CD4-positive, alpha-beta T cell (primary cell): ENCODE data around the gene FBRSL1. TPM values are rescaled to one million over a fixed set of nuclear protein-coding genes. Genes with fewer than 3 reads are reported as not detected.

ENCODE experiments used
- ATAC-seq: fragments of 200-7000 bp; cut with Tn5 transposase; one replicate; pipeline ENCODE4 v1.10.0; 2022; ENCODE audit warnings: mild to moderate bottlenecking; ENCODE audit not compliant: poor library complexity
- CTCF ChIA-PET: fragments of 350-600 bp; sonication (Branson Sonifier 250); formaldehyde crosslinking; loops from one replicate; lab custom pipeline; 2021; ENCODE audit warnings: antibody characterized with exemption, inconsistent platforms; lab: Charles Lee
- POLR2A ChIA-PET: fragments of 350-600 bp; sonication (Branson Sonifier 250); formaldehyde crosslinking; loops from one replicate; lab custom pipeline; 2021; ENCODE audit warnings: antibody characterized with exemption, inconsistent platforms; lab: Charles Lee
- DNase-seq, 14 experiments: peaks; one replicate each; pipeline ENCODE4 v3.0.0-alpha.2; 2013 to 2020; ENCODE audit warnings: mixed read lengths in 2 of 14
- H3K27ac ChIP-seq, 2 donors: one replicate each; pipeline versions ENCODE4 v1.5.1 to v1.7.0; 2013; ENCODE audit warnings: low read length in 2 of 2, low read depth in 1 of 2, mild to moderate bottlenecking in 1 of 2
- H3K27me3 ChIP-seq, 2 experiments: 1 replicate in 1 of 2; 2 replicates in 1 of 2; pipeline versions ENCODE4 v1.6.1 to v1.7.0; 2013; ENCODE audit warnings: low read length in 2 of 2, control low read depth in 1 of 2, mild to moderate bottlenecking in 1 of 2, moderate library complexity in 1 of 2; ENCODE audit not compliant: insufficient read depth in 2 of 2, control insufficient read depth in 1 of 2
- H3K36me3 ChIP-seq: one replicate; pipeline ENCODE4 v1.6.1; 2013; ENCODE audit warnings: low read length, control low read depth; ENCODE audit not compliant: insufficient read depth
- H3K4me1 ChIP-seq: one replicate; pipeline ENCODE4 v1.6.1; 2013; ENCODE audit warnings: low read length, control low read depth; ENCODE audit not compliant: insufficient read depth
- H3K4me3 ChIP-seq: one replicate; pipeline ENCODE4 v1.5.1; 2013; ENCODE audit warnings: mild to moderate bottlenecking, low read length, moderate library complexity
- H3K9me3 ChIP-seq, 2 experiments: 1 replicate in 1 of 2; 2 replicates in 1 of 2; pipeline versions ENCODE4 v1.6.1 to v1.7.0; 2013; ENCODE audit warnings: low read length in 2 of 2, mild to moderate bottlenecking in 2 of 2, control low read depth in 1 of 2, moderate library complexity in 1 of 2; ENCODE audit not compliant: control insufficient read depth in 1 of 2, insufficient read depth in 1 of 2
- H3K27ac Mint-ChIP-seq: one replicate; pipeline ENCODE4 v1.8.0; 2020; ENCODE audit warnings: mixed read lengths
- H3K27me3 Mint-ChIP-seq: one replicate; pipeline ENCODE4 v1.8.0; 2021; ENCODE audit warnings: mixed read lengths
- H3K36me3 Mint-ChIP-seq: one replicate; pipeline ENCODE4 v1.8.0; 2021; ENCODE audit warnings: low read depth, mixed read lengths
- H3K4me1 Mint-ChIP-seq: one replicate; pipeline ENCODE4 v1.8.0; 2021; ENCODE audit warnings: low read depth, mixed read lengths
- H3K4me3 Mint-ChIP-seq: one replicate; pipeline ENCODE4 v1.8.0; 2020; ENCODE audit warnings: mild to moderate bottlenecking, mixed read lengths
- H3K9me3 Mint-ChIP-seq: one replicate; pipeline ENCODE4 v1.8.0; 2020; ENCODE audit warnings: mixed read lengths
- intact Hi-C, 2 experiments: fragments of 100-400 bp; cut with DNase I in 1 of 2; cut with micrococcal nuclease in 1 of 2; formaldehyde crosslinking; loops; one replicate each; pipeline versions ENCODE4 v1.15.1 to v1.9.0; 2023 to 2025; cut with DNase I, micrococcal nuclease
- total RNA-seq, 174 experiments: library from RNA in 2 of 174; stranded (reverse) in 2 of 174; gene quantifications; one replicate each; pipeline ENCODE4 v1.2.3 and lab custom pipeline; 2021 to 2026
- TF ChIP-seq, protein P1 (sequence below): fragments of 200-600 bp; IDR thresholded peaks from one replicate; pipeline ENCODE4 v1.8.0; 2022; ENCODE audit warnings: antibody characterized with exemption, mild to moderate bottlenecking

FBRSL1 gene
- total RNA-seq, 2 experiments from 2014 or later, result 75.8 to 80.7 TPM

DNA sequence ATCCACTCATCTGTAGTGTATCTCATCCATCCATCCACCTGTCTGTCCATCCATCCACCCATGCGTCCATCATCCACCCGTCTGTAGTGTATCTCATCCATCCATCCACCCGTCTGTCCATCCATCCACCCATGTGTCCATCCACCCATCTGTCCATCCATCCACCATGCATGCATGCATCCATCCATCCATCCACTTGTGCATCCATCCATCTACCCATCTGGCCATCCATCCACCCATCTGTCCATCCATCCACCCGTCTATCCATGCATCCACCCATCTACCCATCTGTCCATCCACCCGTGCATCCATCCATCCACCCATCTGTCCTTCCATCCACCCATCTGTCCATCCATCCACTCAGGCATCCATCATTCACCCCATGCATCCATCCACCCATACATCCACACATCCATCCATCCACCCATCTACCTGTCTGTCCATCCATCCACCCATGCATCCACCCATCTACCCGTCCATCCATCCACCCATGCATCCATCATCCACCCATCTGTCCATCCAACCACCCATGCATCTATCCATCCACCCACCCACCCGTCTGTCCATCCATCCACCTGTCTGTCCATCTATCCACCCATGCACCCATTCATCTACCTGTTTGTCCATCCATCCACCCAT, 28.5 kb downstream of the FBRSL1 start:
- Mint-ChIP-seq H3K4me3 (no peak overlapping the region), H3K27ac (no peak overlapping the region)
- POLR2A ChIA-PET, result no interaction called here

DNA sequence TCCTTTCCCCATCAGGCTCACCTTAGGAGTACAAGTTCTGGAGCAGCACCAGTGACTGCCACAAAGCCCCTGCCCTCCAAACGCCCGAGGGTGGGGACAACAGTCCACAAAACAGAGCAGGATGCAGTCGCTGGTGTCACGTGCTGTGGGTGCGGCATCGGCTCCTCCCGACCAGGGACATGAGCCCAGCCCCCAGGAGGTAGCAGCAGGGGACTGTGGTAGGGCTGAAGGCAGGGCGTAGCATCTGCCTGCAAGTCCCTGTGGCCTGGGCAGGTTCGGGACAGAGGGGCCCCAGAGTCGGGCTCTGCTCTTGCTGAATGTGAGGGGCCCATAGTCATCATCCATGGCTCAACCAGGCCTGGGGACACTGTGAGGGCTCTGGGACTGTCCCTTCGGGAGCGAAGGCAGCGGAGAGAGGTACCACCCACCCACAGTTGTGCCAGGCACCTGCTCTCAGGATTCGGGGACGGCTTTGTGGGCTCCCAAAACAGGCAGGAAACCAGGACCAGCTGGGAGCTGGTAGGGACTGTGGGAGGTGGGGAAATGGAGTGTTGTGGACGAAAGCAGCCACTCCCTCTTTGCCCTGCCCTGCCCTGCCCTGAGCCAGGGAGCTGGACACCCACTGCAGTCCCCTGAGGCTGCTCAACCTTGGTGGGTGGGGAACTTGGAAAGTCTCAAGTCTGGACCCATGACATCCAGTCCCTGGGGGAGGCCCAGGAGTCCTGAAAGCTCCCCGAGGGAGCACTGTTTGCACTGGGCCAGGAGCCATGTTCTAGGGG, 30.7 kb downstream of the FBRSL1 start:
- H3K27ac ChIP-seq, result no peak overlapping the region
- Mint-ChIP-seq H3K27me3 (no peaks in the 10 kb centered on the region), H3K4me1 (peaks cover 11% of the 10 kb centered on the region), H3K27ac (no peak overlapping the region), H3K36me3 (peaks cover 52% of the 10 kb centered on the region), H3K4me3 (no peak overlapping the region), H3K9me3 (peaks cover 5% of the 10 kb centered on the region)
- CTCF ChIA-PET, result no interaction called here
- H3K4me3 ChIP-seq, result no peak overlapping the region
- POLR2A ChIA-PET, result no interaction called here
- intact Hi-C loops, result loop anchor here (2.0 to 5.0 kb wide), 2 partner anchors 50 to 368 kb away; no protein-coding TSS in a partner anchor
- DNase-seq (no peak), ATAC-seq (no peak)
- TF ChIP-seq, protein P1, sequence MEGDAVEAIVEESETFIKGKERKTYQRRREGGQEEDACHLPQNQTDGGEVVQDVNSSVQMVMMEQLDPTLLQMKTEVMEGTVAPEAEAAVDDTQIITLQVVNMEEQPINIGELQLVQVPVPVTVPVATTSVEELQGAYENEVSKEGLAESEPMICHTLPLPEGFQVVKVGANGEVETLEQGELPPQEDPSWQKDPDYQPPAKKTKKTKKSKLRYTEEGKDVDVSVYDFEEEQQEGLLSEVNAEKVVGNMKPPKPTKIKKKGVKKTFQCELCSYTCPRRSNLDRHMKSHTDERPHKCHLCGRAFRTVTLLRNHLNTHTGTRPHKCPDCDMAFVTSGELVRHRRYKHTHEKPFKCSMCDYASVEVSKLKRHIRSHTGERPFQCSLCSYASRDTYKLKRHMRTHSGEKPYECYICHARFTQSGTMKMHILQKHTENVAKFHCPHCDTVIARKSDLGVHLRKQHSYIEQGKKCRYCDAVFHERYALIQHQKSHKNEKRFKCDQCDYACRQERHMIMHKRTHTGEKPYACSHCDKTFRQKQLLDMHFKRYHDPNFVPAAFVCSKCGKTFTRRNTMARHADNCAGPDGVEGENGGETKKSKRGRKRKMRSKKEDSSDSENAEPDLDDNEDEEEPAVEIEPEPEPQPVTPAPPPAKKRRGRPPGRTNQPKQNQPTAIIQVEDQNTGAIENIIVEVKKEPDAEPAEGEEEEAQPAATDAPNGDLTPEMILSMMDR, result no peak
- H3K27me3 ChIP-seq, result no peaks in the 10 kb centered on the region
- peaks cover 0 to 21% of the 10 kb centered on the region in 2 experiments for H3K9me3 ChIP-seq
- peaks cover 15% of the 10 kb centered on the region for H3K36me3 ChIP-seq
- peaks cover 21% of the 10 kb centered on the region for H3K4me1 ChIP-seq

More for the DNA sequence above, 28.5 kb downstream of the FBRSL1 start:
- CTCF ChIA-PET, result no interaction called here
- DNase-seq (no peak), ATAC-seq (no peak)
- H3K9me3 Mint-ChIP-seq, result peaks cover 5% of the 10 kb centered on the region
- H3K36me3 ChIP-seq, result peaks cover 21% of the 10 kb centered on the region
- intact Hi-C loops, result no loop called here
- H3K4me3 ChIP-seq, result no peak overlapping the region
- no peak overlapping the region for H3K27ac ChIP-seq
- peaks cover 12% of the 10 kb centered on the region for H3K4me1 ChIP-seq
- H3K36me3 Mint-ChIP-seq, result peaks cover 63% of the 10 kb centered on the region
- H3K27me3 ChIP-seq, result no peaks in the 10 kb centered on the region
- peaks cover 6% of the 10 kb centered on the region for H3K4me1 Mint-ChIP-seq
- H3K27me3 Mint-ChIP-seq, result no peaks in the 10 kb centered on the region
- peaks cover 0 to 30% of the 10 kb centered on the region in 2 experiments for H3K9me3 ChIP-seq
- TF ChIP-seq, protein P1, result no peak

DNA sequence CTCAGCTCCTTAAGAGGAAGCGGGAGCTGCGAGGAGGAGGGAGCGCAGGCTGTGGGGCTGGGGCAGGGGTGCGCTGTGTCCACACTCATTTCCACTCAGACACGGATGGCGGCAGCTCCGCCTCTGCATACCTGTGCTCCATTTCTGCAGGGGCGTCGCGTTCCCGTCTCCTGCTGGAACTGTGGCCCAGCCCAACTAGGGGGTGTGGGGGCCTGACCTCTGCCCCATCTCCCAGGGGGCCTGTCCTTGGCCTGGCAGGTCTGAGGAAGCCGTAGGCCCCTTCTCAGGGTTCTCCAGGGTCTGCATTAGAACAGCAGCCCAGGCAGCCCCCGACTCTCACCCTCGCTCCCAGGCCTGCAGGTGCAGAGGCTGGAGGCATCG, 31.2 kb downstream of the FBRSL1 start:
- H3K4me1 Mint-ChIP-seq, result peaks cover 11% of the 10 kb centered on the region
- H3K9me3 Mint-ChIP-seq, result peaks cover 5% of the 10 kb centered on the region
- CTCF ChIA-PET, result no interaction called here
- no peak overlapping the region for H3K4me3 Mint-ChIP-seq
- DNase-seq, result no peak
- H3K27ac ChIP-seq, result no peak overlapping the region
- TF ChIP-seq, protein P1, result no peak
- H3K36me3 Mint-ChIP-seq, result peaks cover 49% of the 10 kb centered on the region
- H3K27me3 ChIP-seq, result no peaks in the 10 kb centered on the region
- POLR2A ChIA-PET, result no interaction called here
- no peak for ATAC-seq
- intact Hi-C loops, result loop anchor here (2.0 to 5.0 kb wide), 2 partner anchors 50 to 369 kb away; no protein-coding TSS in a partner anchor
- H3K4me1 ChIP-seq, result peaks cover 21% of the 10 kb centered on the region
- H3K27me3 Mint-ChIP-seq, result no peaks in the 10 kb centered on the region
- no peak overlapping the region for H3K4me3 ChIP-seq
- peaks cover 19% of the 10 kb centered on the region for H3K36me3 ChIP-seq
- H3K9me3 ChIP-seq, result peaks cover 0 to 19% of the 10 kb centered on the region in 2 experiments
- H3K27ac Mint-ChIP-seq, result no peak overlapping the region
